ENCODE results near the gene CRELD2. TPM values are rescaled to one million over a fixed set of nuclear protein-coding genes. Genes with fewer than 3 reads are reported as not detected.

Gene CRELD2
- polyA plus RNA-seq, 2 of the 4 experiments (the other 2 are of a cell fraction): 15.1 to 18.7 TPM

DNA sequence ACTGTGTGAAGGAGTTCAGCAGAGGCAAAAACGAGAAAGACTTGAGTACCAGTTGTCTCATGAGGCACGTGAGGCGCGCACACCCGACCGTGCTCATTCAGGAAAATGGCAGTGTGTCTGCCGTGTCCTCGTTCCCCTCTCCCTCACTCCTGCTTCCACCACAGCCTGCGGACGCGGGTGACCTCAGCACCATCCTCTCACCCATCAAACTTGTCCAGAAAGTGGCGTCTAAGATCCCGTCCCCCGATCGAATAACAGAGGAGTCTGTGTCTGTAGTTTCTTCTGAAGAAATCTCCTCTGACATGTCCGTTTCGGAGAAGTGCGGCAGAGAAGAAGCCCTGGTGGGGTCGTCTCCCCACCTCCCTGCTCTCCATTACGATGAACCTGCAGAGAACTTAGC lies 34.4 kb upstream of the CRELD2 start:
- POLR2A ChIA-PET: no interaction called here
- Histone ChIP-seq H3K4me3 (no peak overlapping the region), H3K4me2 (no peak overlapping the region), H3K9me3 (no peaks in the 10 kb centered on the region; the same call in 2 of the 3 replicates), H3K27ac (no peak overlapping the region), H3K4me1 (no peaks in the 10 kb centered on the region)
- FAIRE-seq (no peak), ATAC-seq (no peak), DNase-seq (ENCODE audit: low read depth in 1 of 2, low spot score in 1 of 2) (no peak)
- 95% methylated on average over 20 of the region's 20 CpGs for WGBS (ENCODE audit: missing lambda C conversion rate)
- CTCF ChIA-PET: no interaction called here
- TF ChIP-seq BCL3 (IDR thresholded peaks at IDR 0.05): no peak
- TF ChIP-seq, protein P1, sequence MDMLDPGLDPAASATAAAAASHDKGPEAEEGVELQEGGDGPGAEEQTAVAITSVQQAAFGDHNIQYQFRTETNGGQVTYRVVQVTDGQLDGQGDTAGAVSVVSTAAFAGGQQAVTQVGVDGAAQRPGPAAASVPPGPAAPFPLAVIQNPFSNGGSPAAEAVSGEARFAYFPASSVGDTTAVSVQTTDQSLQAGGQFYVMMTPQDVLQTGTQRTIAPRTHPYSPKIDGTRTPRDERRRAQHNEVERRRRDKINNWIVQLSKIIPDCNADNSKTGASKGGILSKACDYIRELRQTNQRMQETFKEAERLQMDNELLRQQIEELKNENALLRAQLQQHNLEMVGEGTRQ (IDR thresholded peaks at IDR 0.05): no peak
- no peak for TF ChIP-seq NPAS2 (CRISPR knock-in tag; IDR thresholded peaks at IDR 0.05; ENCODE audit: borderline replicate concordance)
- no peak for TF ChIP-seq ZC3H11A (IDR thresholded peaks at IDR 0.05)

DNA sequence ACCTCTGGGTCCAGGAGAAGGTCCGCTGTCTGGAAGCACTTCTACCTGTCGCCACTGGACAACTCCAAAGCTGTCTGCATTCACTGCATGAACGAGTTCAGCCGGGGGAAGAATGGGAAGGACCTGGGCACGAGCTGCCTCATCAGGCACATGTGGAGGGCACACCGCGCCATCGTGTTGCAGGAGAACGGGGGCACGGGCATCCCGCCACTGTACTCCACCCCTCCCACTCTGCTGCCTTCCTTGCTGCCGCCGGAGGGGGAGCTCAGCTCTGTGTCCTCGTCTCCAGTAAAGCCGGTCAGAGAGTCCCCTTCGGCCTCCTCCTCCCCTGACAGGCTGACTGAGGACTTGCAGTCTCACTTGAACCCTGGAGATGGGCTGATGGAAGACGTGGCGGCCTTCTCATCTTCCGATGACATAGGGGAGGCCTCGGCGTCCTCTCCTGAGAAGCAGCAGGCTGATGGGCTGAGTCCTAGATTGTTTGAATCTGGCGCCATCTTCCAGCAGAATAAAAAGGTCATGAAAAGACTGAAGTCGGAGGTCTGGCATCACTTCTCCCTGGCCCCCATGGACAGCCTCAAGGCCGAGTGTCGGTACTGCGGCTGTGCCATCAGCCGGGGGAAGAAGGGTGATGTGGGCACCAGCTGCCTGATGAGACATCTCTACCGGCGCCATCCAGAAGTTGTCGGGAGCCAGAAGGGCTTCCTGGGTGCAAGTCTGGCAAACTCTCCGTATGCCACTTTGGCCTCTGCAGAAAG lies 33.8 kb upstream of the CRELD2 start:
- no peaks in the 10 kb centered on the region; the same call in 2 of the 3 replicates for H3K9me3 ChIP-seq
- POLR2A ChIA-PET: no interaction called here
- no peak overlapping the region for H3K27ac ChIP-seq
- TF ChIP-seq TFCP2L1 (CRISPR knock-in tag; IDR thresholded peaks at IDR 0.05): no peak
- no peak for TF ChIP-seq REST (IDR thresholded peaks at IDR 0.05)
- no peak for TF ChIP-seq PHF8 (IDR thresholded peaks at IDR 0.05; ENCODE audit: borderline replicate concordance, low read depth)
- TF ChIP-seq FOXS1 (CRISPR knock-in tag; IDR thresholded peaks at IDR 0.05): no peak
- TF ChIP-seq MYC (IDR thresholded peaks at IDR 0.05; ENCODE audit: borderline replicate concordance, low read length): no peak
- no peak for TF ChIP-seq RCOR1 (IDR thresholded peaks at IDR 0.05; ENCODE audit: low read depth, low read length)
- TF ChIP-seq EHF (CRISPR knock-in tag; IDR thresholded peaks at IDR 0.05): no peak
- no peak for TF ChIP-seq MAZ (IDR thresholded peaks at IDR 0.05; ENCODE audit: borderline replicate concordance, low read depth, low read length)
- H3K4me1 ChIP-seq: no peaks in the 10 kb centered on the region
- H3K4me3 ChIP-seq: no peak overlapping the region
- FAIRE-seq: no peak
- no peak for ATAC-seq
- no peak for DNase-seq (ENCODE audit: low read depth in 1 of 2, low spot score in 1 of 2)
- no peak overlapping the region for H3K4me2 ChIP-seq
- CTCF ChIA-PET: no interaction called here
- WGBS (ENCODE audit: missing lambda C conversion rate): 96% methylated on average over 20 of the region's 31 CpGs

GRCh38 chr22:49885281-49885680 lies 33.2 kb upstream of the CRELD2 start:
- FAIRE-seq: no peak
- POLR2A ChIA-PET: no interaction called here
- H3K4me1 ChIP-seq: no peaks in the 10 kb centered on the region
- 97% methylated on average over 17 of the region's 17 CpGs for WGBS (ENCODE audit: missing lambda C conversion rate)
- no peak for ATAC-seq
- no peaks in the 10 kb centered on the region; the same call in 2 of the 3 replicates for H3K9me3 ChIP-seq
- H3K27ac ChIP-seq: no peak overlapping the region
- TF ChIP-seq RFX5 (IDR thresholded peaks at IDR 0.05) (no peak), PHF8 (IDR thresholded peaks at IDR 0.05; ENCODE audit: borderline replicate concordance, low read depth) (no peak)
- H3K4me2 ChIP-seq: no peak overlapping the region
- no peak for DNase-seq (ENCODE audit: low read depth in 1 of 2, low spot score in 1 of 2)
- CTCF ChIA-PET: no interaction called here
- H3K4me3 ChIP-seq: no peak overlapping the region

Measured in A549 (cell line).